Stimulated activated CD8-positive, alpha-beta memory T cell treated with anti-CD3 and anti-CD28 coated beads, Interleukin-15, amount 100 ng/mL, for 48 hours (primary cell): Measurements from ENCODE around the gene FRA10AC1.
"Not testable (repeated sequence)": the region's sequence is repeated elsewhere in the genome, so short reads cannot be mapped to it uniquely, and the experiment has no call there.

Experiments
- DNase-seq, 2 donors: peaks; one replicate each; pipeline ENCODE4 v3.0.0-alpha.2; 2020; ENCODE audit warnings: low read depth in 2 of 2

FRA10AC1 gene

DNA sequence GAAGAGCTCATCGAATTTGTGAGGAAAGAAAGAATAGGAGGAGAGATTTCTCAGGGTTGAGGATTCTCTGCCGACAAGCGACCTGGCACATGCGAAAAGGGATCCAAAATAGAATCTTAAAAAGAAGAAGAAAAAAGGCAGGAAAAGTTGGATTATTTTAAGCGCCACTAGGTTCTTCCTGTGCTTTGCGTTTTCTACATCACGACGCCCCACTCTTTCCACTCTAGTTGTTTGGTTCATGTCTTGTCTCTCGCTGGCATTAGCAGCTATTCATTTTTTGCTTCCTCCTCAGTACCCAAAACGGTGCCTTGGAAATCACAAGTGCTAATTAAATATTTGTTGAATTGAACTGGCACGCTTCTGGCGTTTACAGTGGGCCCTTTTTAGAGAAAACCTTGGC is 674 bp upstream of the FRA10AC1 start:
- DNase-seq = no peak

DNA sequence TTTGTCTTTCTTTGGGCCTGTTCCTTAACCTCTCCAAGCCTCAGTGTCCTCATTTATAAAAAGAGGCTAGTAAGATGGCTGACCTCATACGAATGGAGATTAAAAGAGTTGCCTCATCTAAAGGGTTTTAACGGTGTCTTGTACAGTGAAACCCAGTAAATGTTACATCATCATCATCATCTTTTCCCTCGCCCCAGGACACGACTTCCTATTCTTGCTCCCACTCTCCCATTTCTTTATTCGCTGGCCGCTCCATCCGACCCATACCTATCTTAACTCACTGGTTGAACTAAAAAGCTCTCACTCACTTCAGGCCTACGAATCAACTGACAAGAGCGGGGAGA is 554 bp downstream of the FRA10AC1 start:
- DNase-seq = no peak

DNA sequence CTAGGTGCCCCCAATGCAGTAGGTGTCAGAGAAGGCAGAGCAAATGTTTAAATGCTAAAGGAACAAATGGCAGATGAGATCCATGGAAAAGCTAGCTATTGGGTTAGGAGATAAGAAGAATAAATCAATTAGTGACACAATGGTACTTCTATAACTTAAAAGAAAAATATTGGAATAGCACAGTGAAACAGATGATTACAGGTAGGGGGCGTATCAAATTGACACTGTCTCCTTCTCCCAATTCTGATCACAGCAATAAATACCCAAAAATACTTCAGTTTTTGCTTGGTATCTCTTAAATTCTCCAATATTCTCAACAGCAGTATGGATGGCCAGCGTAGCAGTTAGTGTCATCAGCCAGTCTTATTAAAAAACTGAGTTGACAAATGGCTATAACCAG is 5.2 kb downstream of the FRA10AC1 start:
- no peak for DNase-seq

DNA sequence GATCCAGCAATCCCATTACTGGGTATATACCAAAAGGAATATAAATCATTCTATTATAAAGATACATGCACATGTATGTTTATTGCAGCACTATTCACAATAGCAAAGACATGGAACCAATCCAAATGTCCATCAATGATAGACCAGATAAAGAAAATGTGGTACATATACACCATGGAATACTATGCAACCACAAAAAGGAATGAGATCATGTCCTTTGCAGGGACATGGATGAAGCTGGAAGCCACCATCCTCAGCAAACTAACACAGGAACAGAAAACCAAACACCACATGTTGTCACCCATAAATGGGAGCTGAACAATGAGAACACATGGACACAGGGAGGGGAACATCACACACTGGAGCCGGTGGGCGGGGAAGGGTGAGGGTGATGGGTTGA is 5.8 kb downstream of the FRA10AC1 start:
- DNase-seq = not testable (repeated sequence)

DNA sequence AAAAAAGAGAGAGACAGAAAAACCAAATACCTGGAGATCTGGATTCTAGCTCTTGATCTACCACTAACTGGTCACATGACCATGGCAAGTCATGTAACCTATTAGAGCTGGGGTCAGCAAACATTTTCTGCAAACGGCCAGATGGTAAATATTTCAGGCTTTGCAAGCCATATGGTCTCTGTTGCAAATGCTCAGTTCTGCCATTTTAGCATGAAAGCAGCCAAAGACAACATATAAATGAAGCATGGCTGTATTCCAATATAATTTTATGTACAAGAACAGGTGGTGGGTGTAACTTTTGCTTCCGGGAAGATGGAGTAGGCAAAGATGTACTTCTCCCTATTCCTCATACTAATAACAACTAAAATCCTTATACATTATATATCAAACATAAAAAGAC is 6.7 kb downstream of the FRA10AC1 start:
- DNase-seq = no peak

DNA sequence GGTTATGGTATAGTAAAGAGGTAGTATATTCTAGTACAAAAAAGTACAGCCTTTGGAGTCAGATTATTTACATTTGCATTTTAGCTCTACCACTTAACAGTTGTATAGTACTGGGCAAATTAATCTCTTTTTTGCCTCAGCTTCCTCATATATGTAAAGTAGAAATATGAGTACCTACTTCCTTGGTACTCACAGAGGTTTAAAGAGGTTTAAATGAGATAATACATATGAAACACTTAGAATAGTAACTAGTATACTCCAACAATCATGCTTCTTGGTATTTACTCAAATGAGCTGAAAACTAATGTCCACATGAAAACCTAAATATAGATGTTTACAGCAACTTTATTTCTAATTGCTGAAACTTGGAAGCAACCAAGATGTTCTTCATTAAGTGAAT is 14.7 kb downstream of the FRA10AC1 start:
- no peak for DNase-seq

DNA sequence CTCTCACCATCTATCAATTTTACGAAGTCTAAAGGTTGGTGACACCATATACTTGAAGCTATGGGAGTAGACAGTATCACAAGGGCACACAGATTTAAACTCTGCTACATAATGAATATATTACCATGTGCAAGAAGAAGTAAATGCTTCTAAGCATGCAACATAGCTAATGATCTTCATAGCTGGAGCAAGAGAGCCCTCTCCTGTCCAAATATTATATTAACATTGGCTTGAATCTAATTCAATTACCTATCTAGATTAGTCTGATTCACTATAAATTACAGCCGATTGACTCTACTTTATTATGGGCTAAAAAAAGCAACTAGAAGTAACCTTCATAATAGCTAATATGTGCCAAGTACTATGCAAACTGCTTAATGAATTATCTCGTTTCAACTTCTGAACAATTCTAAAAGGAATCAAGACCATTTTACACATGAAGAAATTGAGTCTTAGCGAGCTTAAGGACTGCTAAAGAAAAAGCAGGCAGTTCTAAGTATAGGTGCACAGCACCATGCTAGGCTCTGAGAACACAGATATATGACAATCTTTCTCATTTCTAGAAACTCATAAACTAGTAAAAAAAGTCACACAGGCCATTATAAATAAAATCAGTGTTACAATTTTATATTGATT is 21.9 kb downstream of the FRA10AC1 start:
- no peak for DNase-seq

DNA sequence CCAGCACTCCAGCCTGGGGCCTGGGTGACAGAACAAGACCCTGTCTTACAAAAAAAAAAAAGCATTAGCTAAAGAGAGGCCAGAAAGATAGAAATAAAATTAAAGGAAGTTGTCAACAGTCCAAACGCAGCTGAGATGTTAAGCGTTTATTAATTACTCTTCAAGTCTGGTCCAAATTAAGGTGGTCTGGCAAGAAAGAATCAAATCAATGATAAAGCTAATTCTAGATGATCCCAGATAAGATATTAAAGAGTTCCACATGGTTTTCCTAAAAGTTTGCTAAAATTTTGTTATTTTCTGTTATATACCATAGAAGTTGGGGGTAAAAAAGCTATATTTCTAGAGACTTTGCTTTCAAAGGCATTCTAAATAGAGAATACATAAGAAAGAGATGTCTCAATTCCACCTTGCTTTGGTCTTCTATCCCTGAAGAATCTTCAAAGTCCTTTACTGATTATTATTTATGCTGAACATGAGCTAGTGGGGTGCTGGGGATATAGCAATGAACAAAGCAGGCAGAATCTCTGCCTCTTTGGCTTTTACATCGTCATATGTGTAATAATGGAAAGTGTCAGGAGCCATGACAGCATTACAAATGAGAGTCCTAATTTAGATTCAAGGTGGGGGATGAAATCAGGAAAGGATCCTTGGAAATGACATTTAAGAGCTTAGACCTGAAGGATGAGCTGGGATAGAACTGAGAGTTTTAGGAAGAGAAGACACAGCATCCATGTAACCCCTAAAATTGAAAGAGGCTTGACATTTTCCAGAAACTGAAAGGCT is 23.4 kb downstream of the FRA10AC1 start:
- DNase-seq = no peak

DNA sequence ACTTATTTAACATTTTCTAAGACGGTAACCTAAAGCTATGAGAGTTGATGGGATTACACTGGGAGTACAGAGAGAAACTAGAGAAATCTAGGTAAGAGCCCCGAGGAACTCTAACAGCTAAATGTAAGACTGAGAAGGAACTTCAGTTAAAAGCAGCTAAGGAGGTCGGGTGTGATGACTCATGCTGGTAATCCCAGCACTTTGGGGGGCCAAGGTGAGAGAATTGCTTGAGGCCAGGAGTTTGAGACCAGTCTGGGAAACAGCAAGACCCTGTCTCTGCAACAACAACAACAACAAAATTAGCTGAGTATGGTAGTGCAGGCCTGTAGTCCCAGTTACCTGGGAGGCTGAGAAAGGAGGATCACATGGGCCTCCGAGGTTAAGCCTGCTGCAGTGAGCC is 24.0 kb downstream of the FRA10AC1 start:
- no peak for DNase-seq

DNA sequence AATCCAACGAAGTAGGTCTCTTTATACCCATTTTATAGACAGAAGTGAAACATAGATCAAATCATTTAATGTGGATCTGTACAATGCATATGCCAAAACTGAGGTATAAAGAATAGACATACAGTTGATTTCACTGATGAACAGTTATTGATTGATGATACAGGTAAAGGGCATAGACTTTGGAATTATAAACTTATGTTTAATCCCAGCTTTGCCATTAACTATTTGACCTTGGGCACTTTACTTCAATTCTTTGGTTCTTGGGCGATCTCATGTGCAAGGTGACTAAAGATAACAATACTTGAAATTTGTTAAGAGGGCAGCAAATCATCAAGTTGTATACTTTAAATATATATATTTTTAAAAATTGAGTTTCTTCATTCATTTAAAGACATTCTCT is 28.6 kb downstream of the FRA10AC1 start:
- no peak for DNase-seq

DNA sequence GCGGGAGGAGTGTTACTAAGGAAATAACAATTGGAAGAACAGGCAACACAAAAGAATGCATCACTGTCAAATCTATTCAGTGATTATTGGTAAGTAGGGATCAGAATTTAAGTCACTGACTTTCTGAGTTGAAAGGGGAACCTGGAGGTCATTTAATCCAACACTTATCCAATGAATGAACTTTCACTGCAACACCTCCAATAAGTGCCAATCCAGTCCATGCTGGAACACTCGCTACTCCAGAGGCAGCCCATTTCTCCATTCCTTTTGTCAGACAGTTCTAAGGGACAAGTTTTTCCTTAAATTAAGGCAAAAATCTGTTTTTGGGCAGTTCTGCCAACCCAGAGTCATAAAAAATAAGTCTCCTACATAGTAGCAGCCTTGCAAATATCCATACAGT is 29.5 kb downstream of the FRA10AC1 start:
- no peak for DNase-seq

DNA sequence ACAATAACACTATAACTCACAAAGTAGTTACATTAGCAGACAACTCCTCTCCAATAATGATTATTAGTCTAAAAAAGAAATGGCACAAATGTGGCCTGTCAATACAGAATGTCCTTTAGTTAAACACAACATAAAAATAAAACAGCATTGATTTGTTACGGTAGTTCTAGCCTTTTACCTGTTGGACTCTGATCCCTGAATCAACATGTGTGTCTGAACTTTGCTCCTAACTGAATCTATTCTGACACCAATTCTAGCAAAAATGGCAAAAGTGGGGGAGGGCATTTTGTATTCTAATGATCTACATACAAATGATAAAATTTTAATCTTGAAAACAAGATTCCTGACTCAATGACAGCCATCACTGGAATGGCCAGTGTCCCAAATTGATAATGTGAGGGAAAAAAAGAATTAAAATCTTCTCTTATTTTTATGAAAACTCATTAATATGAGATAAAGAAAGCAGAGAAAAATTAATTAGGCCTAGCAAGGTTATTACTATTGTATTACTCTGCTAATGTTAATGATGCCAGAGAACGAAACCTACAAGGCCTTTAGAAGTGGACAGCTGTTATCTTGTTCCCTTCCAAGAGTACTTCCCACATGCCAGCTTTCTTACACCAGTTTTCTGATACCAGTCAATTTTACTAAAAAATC is 30.2 kb downstream of the FRA10AC1 start:
- no peak for DNase-seq

DNA sequence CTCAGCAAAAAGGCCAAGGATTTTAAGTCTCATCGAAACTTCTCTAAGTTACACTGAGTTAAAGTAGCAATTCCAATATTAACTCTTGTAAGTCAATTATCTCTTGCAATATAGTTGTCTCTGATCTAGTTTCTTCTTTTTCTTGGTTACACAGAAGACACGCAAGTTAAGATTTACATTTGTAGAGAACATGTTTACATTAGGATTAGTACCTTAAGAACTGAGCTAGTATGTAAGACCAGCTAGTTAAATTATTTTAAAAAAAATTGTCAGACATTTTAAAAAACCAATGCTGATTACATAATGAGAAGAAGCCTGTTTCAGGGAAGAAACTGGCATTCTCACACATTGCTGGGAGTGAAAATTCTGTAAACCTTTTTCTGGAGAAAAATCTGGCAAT is 31.4 kb downstream of the FRA10AC1 start:
- DNase-seq = no peak

DNA sequence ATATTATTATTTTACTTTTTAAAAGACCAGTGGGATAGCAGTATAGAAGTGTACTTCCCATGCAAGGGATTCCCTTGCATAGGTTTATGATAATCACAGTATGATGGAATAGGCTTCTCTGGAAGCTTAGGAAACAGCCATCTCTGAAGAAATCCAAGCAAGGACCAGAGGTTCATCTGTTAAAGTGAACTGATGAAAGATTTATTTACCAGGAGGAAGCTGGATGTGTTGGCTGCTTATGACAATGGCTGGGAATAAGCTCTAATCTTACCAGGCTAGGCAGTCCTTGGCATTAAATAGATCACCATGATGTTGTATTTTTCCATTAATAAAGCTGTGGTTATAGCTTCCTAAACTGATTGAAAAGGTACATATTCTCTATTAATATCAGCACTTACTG is 32.0 kb downstream of the FRA10AC1 start:
- DNase-seq = no peak

DNA sequence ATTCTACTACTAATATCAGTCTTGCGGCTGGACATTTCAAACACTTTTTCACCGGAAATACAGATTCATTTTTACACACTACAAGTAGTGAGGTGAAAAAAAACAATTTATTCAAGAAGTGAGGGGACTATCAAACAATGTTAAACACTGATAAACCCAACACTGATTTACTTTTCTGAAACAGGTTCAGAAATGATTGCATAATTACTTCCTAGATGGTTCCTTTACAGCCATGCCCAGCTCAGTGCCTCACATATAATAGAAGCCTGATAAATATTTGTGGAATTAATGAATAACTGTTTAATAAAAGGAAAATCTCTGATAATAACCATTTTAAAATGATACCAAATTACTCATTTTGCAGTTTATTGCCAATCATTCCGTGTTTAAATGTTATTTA is 34.6 kb downstream of the FRA10AC1 start:
- no peak for DNase-seq

DNA sequence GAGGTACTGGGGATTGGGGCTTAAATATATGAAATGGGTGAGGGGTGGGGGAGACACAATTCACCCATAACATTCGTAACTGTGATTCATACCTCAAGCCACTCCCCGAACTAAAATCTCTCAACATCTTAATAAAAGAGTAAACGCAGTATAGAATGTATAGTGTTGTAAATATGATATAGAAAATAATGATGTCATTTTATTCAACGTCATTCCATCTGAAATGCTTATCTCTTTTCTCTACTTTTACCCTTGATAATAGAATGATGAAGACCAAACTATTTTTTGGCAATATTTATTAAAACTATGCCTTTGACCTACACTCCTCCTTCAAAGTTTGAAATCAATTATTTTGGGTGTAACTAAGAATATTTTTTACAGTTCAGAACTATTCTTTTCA is 36.4 kb downstream of the FRA10AC1 start:
- DNase-seq = no peak

DNA sequence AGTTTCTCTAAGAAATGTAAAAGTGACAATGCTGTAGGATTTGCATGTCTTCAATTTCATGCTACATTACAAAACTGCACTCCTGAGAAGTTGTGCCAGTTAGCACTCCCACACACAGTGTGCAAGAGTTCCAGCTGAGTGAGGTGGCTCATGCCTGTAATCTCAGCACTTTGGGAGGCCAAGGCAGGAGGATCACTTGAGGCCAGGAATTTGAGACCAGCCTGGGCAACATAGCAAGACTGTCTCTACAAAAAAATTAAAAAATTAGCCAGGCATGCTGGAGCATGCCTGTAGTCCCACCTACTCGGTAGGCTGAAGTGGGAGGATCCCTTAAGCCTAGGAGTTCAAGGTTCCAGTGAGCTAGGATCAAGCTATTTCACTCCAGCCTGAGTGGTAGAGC is 44.6 kb downstream of the FRA10AC1 start:
- no peak for DNase-seq

DNA sequence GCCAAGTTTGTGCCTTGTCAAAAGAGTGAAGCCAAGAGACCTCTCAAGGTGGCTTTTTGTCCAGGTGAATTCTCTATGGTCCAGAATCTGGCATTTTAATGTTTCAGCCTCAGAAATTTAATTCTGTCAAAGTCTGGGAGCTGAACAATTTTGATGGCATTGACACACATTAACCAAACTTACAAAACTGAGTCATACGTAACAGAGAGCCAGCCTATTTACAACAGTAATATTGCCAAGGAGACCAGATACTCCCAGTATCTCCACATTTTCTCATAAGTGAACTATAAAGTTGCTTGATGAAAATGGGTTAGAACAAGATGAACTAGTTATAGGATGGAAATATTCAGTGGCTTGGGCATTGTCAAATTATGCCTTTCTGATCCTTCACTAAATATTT is 46.2 kb downstream of the FRA10AC1 start:
- DNase-seq = no peak

DNA sequence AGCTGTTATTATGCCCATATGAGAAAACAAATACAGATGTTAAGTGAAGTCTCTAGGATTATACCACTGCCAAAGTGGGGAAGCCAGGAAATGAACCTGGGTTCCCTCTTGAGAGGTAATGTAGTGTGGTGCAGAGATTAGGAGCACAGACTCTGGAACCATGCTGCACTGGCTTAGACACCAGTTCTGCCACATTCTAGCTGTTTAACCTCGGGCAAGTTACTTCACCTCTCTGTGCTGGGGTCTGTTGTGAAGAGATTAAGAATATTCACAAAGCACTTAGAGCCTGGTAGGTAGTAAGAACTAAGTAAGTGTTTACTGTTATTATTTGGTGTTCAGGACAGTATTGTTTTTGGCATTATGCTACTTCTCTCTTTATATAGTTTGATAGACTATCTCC is 48.2 kb downstream of the FRA10AC1 start:
- DNase-seq = no peak

DNA sequence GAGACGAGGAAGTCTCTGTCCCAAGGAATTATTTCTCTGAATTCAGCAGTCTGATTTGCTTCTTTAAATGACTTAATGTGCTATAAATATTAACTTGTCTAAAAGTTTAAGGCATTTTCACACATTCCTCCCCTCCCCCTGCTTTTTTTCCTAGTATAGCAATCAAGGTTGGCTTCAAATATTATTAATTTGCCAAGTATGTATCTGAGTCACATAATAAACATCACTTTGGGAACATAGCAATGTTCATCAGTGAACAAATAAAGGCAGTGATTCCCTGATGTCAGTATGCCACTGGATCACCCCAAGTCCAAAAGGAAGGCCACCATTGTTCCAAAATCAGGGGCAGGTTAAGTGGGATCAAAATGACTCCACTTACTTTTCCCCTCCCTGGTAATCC is 49.5 kb downstream of the FRA10AC1 start:
- DNase-seq = no peak

DNA sequence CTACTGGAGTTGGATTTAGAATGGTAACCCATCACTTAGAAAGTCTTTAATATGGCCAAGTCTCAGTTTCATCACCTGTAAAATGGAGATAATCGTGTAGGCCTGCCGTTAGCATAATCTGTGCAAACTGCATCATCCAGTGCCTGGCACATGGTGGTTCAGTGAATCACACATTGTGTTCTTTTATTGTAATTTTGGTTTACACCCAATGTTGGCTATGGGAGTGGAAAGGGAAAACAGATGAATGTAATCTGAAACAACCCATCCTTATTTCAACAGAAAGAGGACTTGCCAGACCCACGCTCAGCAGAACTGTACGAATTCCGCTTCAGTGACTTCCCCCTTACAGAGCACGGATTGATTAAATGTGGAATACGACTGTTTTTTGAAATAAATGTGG is 62.6 kb downstream of the FRA10AC1 start:
- DNase-seq = no peak

DNA sequence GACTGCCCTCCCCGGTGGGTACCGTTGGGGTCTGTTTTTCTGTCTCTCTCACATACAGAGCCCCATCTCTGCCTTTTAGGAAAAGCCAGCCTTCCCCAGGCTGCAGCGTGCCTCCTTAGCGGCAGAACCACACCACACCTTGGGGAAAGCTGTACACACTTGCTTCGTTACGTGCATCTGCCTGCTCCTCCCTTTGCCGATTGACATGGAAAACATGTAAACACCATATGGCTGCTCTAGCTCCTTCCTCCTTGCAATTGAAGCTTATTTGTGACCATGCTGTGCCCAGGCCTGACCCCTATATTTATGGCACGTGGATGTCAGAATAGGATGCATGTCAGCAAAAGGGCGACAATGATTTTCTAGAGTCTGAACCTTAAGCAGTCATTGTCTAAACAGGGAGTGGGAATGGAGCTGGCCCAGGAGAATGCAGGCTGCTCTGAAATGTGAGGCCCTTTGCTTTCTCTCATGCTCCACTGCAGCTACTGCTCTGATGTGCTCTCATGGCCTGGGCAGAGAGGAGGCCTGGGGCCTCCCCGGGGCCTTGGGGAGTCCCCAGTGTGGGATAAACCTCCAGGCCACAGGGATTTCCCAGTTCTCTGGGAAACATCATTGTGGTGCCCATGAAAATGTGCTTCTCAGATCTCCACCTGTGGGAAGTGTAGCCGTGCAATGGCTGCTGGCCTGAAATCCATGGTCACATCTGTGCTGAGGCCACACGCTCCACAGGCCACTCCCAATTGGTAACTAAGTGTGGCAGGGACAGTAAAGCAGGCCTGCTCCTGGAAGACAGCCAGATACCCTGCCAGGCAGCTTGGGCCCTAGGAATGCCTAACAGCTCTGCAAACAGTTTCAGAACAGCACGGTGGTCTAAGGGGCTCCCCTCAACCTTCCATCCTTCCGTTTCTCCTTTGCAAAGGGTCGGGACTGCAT is 71.5 kb downstream of the FRA10AC1 start:
- no peak for DNase-seq
